HepG2 (cell line): ENCODE data around the gene GLS2. TPM values are rescaled to one million over a fixed set of nuclear protein-coding genes. Genes with fewer than 3 reads are reported as not detected.

ENCODE experiments used
- MLXIP ChIP-seq: sonication (generic); formaldehyde crosslinking; IDR thresholded peaks from 2 replicates; pipeline ENCODE4 v1.9.0; 2021; ENCODE audit warnings: missing genetic modification reagents, borderline replicate concordance
- MXD4 ChIP-seq: IDR thresholded peaks from 2 replicates; pipeline ENCODE4 v1.6.1; 2016; ENCODE audit warnings: mild to moderate bottlenecking, missing biosample characterization, missing genetic modification reagents
- PAXIP1 ChIP-seq: sonication (generic); formaldehyde crosslinking; conservative IDR thresholded peaks from 2 replicates; pipeline ENCODE4 v1.4.0; 2020; ENCODE audit warnings: mild to moderate bottlenecking, missing genetic modification reagents, moderate library complexity
- PRDM10 ChIP-seq: sonication (generic); formaldehyde crosslinking; IDR thresholded peaks from 2 replicates; pipeline ENCODE4 v1.4.0; 2020; ENCODE audit warnings: low read depth, missing genetic modification reagents
- RXRA ChIP-seq: sonication (generic); formaldehyde crosslinking; IDR thresholded peaks from 2 replicates; pipeline ENCODE4 v1.5.1; 2020; ENCODE audit warnings: missing genetic modification reagents
- SMARCE1 ChIP-seq: fragments of 450-650 bp; IDR thresholded peaks from 2 replicates; pipeline ENCODE4 v1.6.1; 2017; ENCODE audit warnings: borderline replicate concordance
- ZBTB26 ChIP-seq: IDR thresholded peaks from 2 replicates; pipeline ENCODE4 v1.6.1; 2016; ENCODE audit warnings: missing compliant biosample characterization, missing genetic modification reagents, borderline replicate concordance
- ZFP91 ChIP-seq: sonication (generic); formaldehyde crosslinking; IDR thresholded peaks from 2 replicates; pipeline ENCODE4 v1.9.0; 2022; ENCODE audit warnings: missing genetic modification reagents, mild to moderate bottlenecking, borderline replicate concordance
- ZNF101 ChIP-seq: sonication (generic); formaldehyde crosslinking; IDR thresholded peaks from 2 replicates; pipeline ENCODE4 v1.4.0; 2020; ENCODE audit warnings: mild to moderate bottlenecking, low read depth, missing genetic modification reagents, borderline replicate concordance
- ZNF251 ChIP-seq: sonication (generic); formaldehyde crosslinking; IDR thresholded peaks from 2 replicates; pipeline ENCODE4 v1.9.0; 2021; ENCODE audit warnings: mild to moderate bottlenecking, missing genetic modification reagents
- ZNF317 ChIP-seq: sonication (generic); formaldehyde crosslinking; IDR thresholded peaks from 2 replicates; pipeline ENCODE4 v1.5.0; 2020; ENCODE audit warnings: mild to moderate bottlenecking, missing genetic modification reagents
- ZNF670 ChIP-seq: sonication (generic); formaldehyde crosslinking; IDR thresholded peaks from 2 replicates; pipeline ENCODE4 v1.8.0; 2022; ENCODE audit warnings: mild to moderate bottlenecking, missing genetic modification reagents, borderline replicate concordance
- polyA plus RNA-seq, 8 experiments: library from polyadenylated mRNA; depleted of rRNA in 3 of 8; stranded (reverse) in 7 of 8; unstranded in 1 of 8; fragments of >200 nt; fragmentation: Illumina TruSeq in 4 of 8; extraction: Trizol in 4 of 8; gene quantifications; 2 replicates each; pipeline versions ENCODE4 v1.2.1 to v1.2.3, GENCODE V29; 2011 to 2016; ENCODE audit warnings: low read depth in 4 of 8, missing spikeins in 1 of 8, mixed read lengths in 1 of 8; ENCODE audit not compliant: insufficient read depth in 1 of 8
- total RNA-seq, 5 experiments: library from RNA; depleted of rRNA; stranded (reverse); fragments of >200 nt; fragmentation: Illumina TruSeq; extraction: Trizol; gene quantifications; 2 replicates each; pipeline ENCODE4 v1.2.3, GENCODE V29; 2016; ENCODE audit warnings: low read depth in 1 of 5

Gene GLS2
- total and polyA plus RNA-seq, 2 of the 13 experiments (the other 11 are each of a cell fraction or from before 2014, with no cell fraction given): 8.6 to 12.2 TPM

GRCh38 chr12:56488041-56488955 is at the start of gene GLS2 (continued):
- no peak for TF ChIP-seq PRDM10 (CRISPR knock-in tag)
- TF ChIP-seq PAXIP1 (CRISPR knock-in tag): no peak; the same call in 1 of the 2 replicates
- TF ChIP-seq ZNF670 (CRISPR knock-in tag): peak; percentile 73; the same call in 1 of the 2 replicates
- no peak for TF ChIP-seq ZBTB26 (CRISPR knock-in tag)
- TF ChIP-seq ZFP91 (CRISPR knock-in tag): peak; percentile 89; the same call in 1 of the 2 replicates
- TF ChIP-seq ZNF317: no peak
- peak; percentile 95 for TF ChIP-seq MLXIP (CRISPR knock-in tag)
- peak; percentile 28; the same call in 1 of the 2 replicates for TF ChIP-seq RXRA
- TF ChIP-seq ZNF101 (CRISPR knock-in tag): 0 out of 2 replicates have a peak, but pooled peaks have one; percentile 35
- TF ChIP-seq ZNF251 (CRISPR knock-in tag): no peak
- TF ChIP-seq MXD4 (CRISPR knock-in tag): no peak
- TF ChIP-seq SMARCE1: no peak
